Measurements from ENCODE around the gene ATP6AP1.

GRCh38 chrX:154436983-154437752, 8.7 kb downstream of the ATP6AP1 start, which contains the start of gene GDI1:
- TF ChIP-seq GATA2 (IDR thresholded peaks at IDR 0.05; ENCODE audit: low read depth, low read length) (no peak), GATA3 (IDR thresholded peaks at IDR 0.05; ENCODE audit: low read depth, low read length) (no peak)
